SW480 (cell line): ENCODE results near the gene GABRG3.

Source experiments
- DNase-seq: peaks from one replicate; pipeline ENCODE4 v3.0.0-alpha.2; 2016; ENCODE audit warnings: low spot score

GABRG3 gene

GRCh38 chr15:27506752-27507151, 535.8 kb downstream of the GABRG3 start:
- DNase-seq: no peak

- DNase-seq: no peak
Measured at GRCh38 chr15:27509014-27509413, 538.0 kb downstream of the GABRG3 start.

- DNase-seq: no peak
Measured at GRCh38 chr15:27512281-27513001, 541.5 kb downstream of the GABRG3 start.

- DNase-seq: peak; percentile 70
Measured at GRCh38 chr15:27514526-27514925, 543.5 kb downstream of the GABRG3 start.

GRCh38 chr15:27527490-27528067, 556.6 kb downstream of the GABRG3 start:
- no peak for DNase-seq

- no peak for DNase-seq
Measured at GRCh38 chr15:27529399-27529798, 558.4 kb downstream of the GABRG3 start.

GRCh38 chr15:27530994-27531393, 560.0 kb downstream of the GABRG3 start:
- DNase-seq: no peak

- no peak for DNase-seq
Measured at GRCh38 chr15:27532358-27532757, 561.4 kb downstream of the GABRG3 start.

- DNase-seq: no peak
Measured at GRCh38 chr15:27535445-27536129, 564.6 kb downstream of the GABRG3 start.

GRCh38 chr15:27538325-27538724, 567.3 kb downstream of the GABRG3 start:
- DNase-seq: no peak

- no peak for DNase-seq
Measured at GRCh38 chr15:27541581-27541980, 570.6 kb downstream of the GABRG3 start.

GRCh38 chr15:27545494-27546255, 574.7 kb downstream of the GABRG3 start:
- DNase-seq: no peak

- DNase-seq: no peak
Measured at GRCh38 chr15:27549746-27550145, 578.8 kb downstream of the GABRG3 start.

- no peak for DNase-seq
Measured at GRCh38 chr15:27550635-27551034, 579.7 kb downstream of the GABRG3 start.

GRCh38 chr15:27561816-27562215, 590.8 kb downstream of the GABRG3 start:
- no peak for DNase-seq

- DNase-seq: no peak
Measured at GRCh38 chr15:27563765-27564370, 592.9 kb downstream of the GABRG3 start.

GRCh38 chr15:27564656-27565055, 593.7 kb downstream of the GABRG3 start:
- DNase-seq: no peak

GRCh38 chr15:27570746-27571145, 599.8 kb downstream of the GABRG3 start:
- DNase-seq: no peak

- no peak for DNase-seq
Measured at GRCh38 chr15:27573805-27574485, 603.0 kb downstream of the GABRG3 start.

- DNase-seq: no peak
Measured at GRCh38 chr15:27574541-27575054, 603.6 kb downstream of the GABRG3 start.

GRCh38 chr15:27575521-27575920, 604.5 kb downstream of the GABRG3 start:
- no peak for DNase-seq
